Ovary (tissue), 3 donors: ENCODE measurements around the gene RBFOX2.

ENCODE experiments used
- CTCF ChIP-seq, 3 donors: fragments of 450-650 bp in 2 of 3; fragments of 200-600 bp in 1 of 3; IDR thresholded peaks; one replicate each; pipeline versions ENCODE4 v1.5.1 to v1.8.0; 2016 to 2022; ENCODE audit warnings: antibody characterized with exemption in 3 of 3, mild to moderate bottlenecking in 1 of 3
- EP300 ChIP-seq: sonication (generic); formaldehyde crosslinking; IDR thresholded peaks from one replicate; pipeline ENCODE4 v1.6.1; 2017; ENCODE audit warnings: antibody characterized with exemption
- POLR2A ChIP-seq: fragments of 450-650 bp; IDR thresholded peaks from one replicate; pipeline ENCODE4 v1.6.1; 2017; ENCODE audit warnings: antibody characterized with exemption, mild to moderate bottlenecking, moderate library complexity
- donor health status: DM: no; HTN: no; CAD: no.

- TF ChIP-seq CTCF (IDR thresholded peaks at IDR 0.05), result no peak
- no peak for TF ChIP-seq EP300
- no peak for TF ChIP-seq POLR2A
Measured at GRCh38 chr22:36002718-36003260, 25.8 kb downstream of the RBFOX2 start.
